HepG2 (cell line): ENCODE measurements around the gene TRMT1. TPM values are rescaled to one million over a fixed set of nuclear protein-coding genes. Genes with fewer than 3 reads are reported as not detected.
A peak's percentile ranks its signal among the peaks of the same experiment; 100 is the strongest.

ENCODE experiments used
- CBX5 ChIP-seq: sonication (generic); formaldehyde crosslinking; IDR thresholded peaks from 2 replicates; pipeline ENCODE4 v1.4.0; 2020; ENCODE audit warnings: missing genetic modification reagents, borderline replicate concordance
- CEBPG ChIP-seq: IDR thresholded peaks from 2 replicates; pipeline ENCODE4 v1.6.1; 2016
- CEBPZ ChIP-seq: IDR thresholded peaks from 2 replicates; pipeline ENCODE4 v1.6.1; 2012; ENCODE audit warnings: low read length, improper control_type of control experiment
- FOXK1 ChIP-seq: sonication (generic); formaldehyde crosslinking; IDR thresholded peaks from 2 replicates; pipeline ENCODE4 v1.4.0; 2020; ENCODE audit warnings: low read depth, missing genetic modification reagents, borderline replicate concordance
- ISX ChIP-seq: sonication (generic); formaldehyde crosslinking; conservative IDR thresholded peaks from 2 replicates; pipeline ENCODE4 v1.5.0; 2020; ENCODE audit warnings: missing genetic modification reagents
- MXI1 ChIP-seq: IDR thresholded peaks from 3 replicates; pipeline ENCODE4 v1.6.1; 2012; ENCODE audit warnings: low read depth, low read length, inconsistent platforms, borderline replicate concordance
- POLR2AphosphoS2 ChIP-seq: IDR thresholded peaks from 2 replicates; pipeline ENCODE4 v1.6.1; 2011; ENCODE audit warnings: low read depth, low read length, improper control_type of control experiment
- SMC3 ChIP-seq: IDR thresholded peaks from 2 replicates; pipeline ENCODE4 v1.6.1; 2011; ENCODE audit warnings: low read length, improper control_type of control experiment
- ZBTB10 ChIP-seq: sonication (generic); formaldehyde crosslinking; IDR thresholded peaks from 2 replicates; pipeline ENCODE4 v1.4.0; 2020; ENCODE audit warnings: missing genetic modification reagents, borderline replicate concordance
- ZBTB14 ChIP-seq: sonication (generic); formaldehyde crosslinking; IDR thresholded peaks from 2 replicates; pipeline ENCODE4 v1.4.0; 2020; ENCODE audit warnings: missing genetic modification reagents
- ZBTB49 ChIP-seq: sonication (generic); formaldehyde crosslinking; IDR thresholded peaks from 2 replicates; pipeline ENCODE4 v1.4.0; 2020; ENCODE audit warnings: missing genetic modification reagents, borderline replicate concordance
- ZNF121 ChIP-seq: sonication (generic); formaldehyde crosslinking; IDR thresholded peaks from 2 replicates; pipeline ENCODE4 v1.5.0; 2020; ENCODE audit warnings: mild to moderate bottlenecking, missing genetic modification reagents
- ZNF414 ChIP-seq: sonication (generic); formaldehyde crosslinking; IDR thresholded peaks from 2 replicates; pipeline ENCODE4 v1.5.0; 2020; ENCODE audit warnings: missing genetic modification reagents
- ZNF441 ChIP-seq: sonication (generic); formaldehyde crosslinking; IDR thresholded peaks from 2 replicates; pipeline ENCODE4 v1.7.0; 2021; ENCODE audit warnings: missing genetic modification reagents, borderline replicate concordance
- ZNF451 ChIP-seq: sonication (generic); formaldehyde crosslinking; IDR thresholded peaks from 2 replicates; pipeline ENCODE4 v1.5.0; 2020; ENCODE audit warnings: mild to moderate bottlenecking, missing genetic modification reagents
- ZNF558 ChIP-seq: sonication (generic); formaldehyde crosslinking; IDR thresholded peaks from 2 replicates; pipeline ENCODE4 v1.9.0; 2022; ENCODE audit warnings: mild to moderate bottlenecking, missing genetic modification reagents, borderline replicate concordance
- ZNF629 ChIP-seq: sonication (generic); formaldehyde crosslinking; conservative IDR thresholded peaks from 2 replicates; pipeline ENCODE4 v1.5.0; 2020; ENCODE audit warnings: missing genetic modification reagents
- ZNF761 ChIP-seq: sonication (generic); formaldehyde crosslinking; conservative IDR thresholded peaks from 2 replicates; pipeline ENCODE4 v1.4.0; 2020; ENCODE audit warnings: mild to moderate bottlenecking, missing genetic modification reagents
- ZSCAN20 ChIP-seq: sonication (generic); formaldehyde crosslinking; IDR thresholded peaks from 2 replicates; pipeline ENCODE4 v1.4.0; 2020; ENCODE audit warnings: missing genetic modification reagents, mild to moderate bottlenecking, borderline replicate concordance
- polyA plus RNA-seq, 8 experiments: library from polyadenylated mRNA; depleted of rRNA in 3 of 8; stranded (reverse) in 7 of 8; unstranded in 1 of 8; fragments of >200 nt; fragmentation: Illumina TruSeq in 4 of 8; extraction: Trizol in 4 of 8; gene quantifications; 2 replicates each; pipeline versions ENCODE4 v1.2.1 to v1.2.3, GENCODE V29; 2011 to 2016; ENCODE audit warnings: low read depth in 4 of 8, missing spikeins in 1 of 8, mixed read lengths in 1 of 8; ENCODE audit not compliant: insufficient read depth in 1 of 8
- total RNA-seq, 5 experiments: library from RNA; depleted of rRNA; stranded (reverse); fragments of >200 nt; fragmentation: Illumina TruSeq; extraction: Trizol; gene quantifications; 2 replicates each; pipeline ENCODE4 v1.2.3, GENCODE V29; 2016; ENCODE audit warnings: low read depth in 1 of 5

Gene TRMT1
- total and polyA plus RNA-seq, 2 of the 13 experiments (the other 11 are each of a cell fraction or from before 2014, with no cell fraction given), result 35.5 to 44.1 TPM

GRCh38 chr19:13155472-13156359, 39.2 kb upstream of the TRMT1 start (continued):
- TF ChIP-seq ZNF121 (CRISPR knock-in tag), result no peak
- TF ChIP-seq ZNF451 (CRISPR knock-in tag), result no peak
- TF ChIP-seq ZBTB49 (CRISPR knock-in tag), result no peak
- TF ChIP-seq ZNF414 (CRISPR knock-in tag), result no peak
- no peak for TF ChIP-seq ISX (CRISPR knock-in tag)
- no peak for TF ChIP-seq CEBPG (CRISPR knock-in tag)
- no peak for TF ChIP-seq POLR2AphosphoS2
- no peak for TF ChIP-seq CEBPZ
- TF ChIP-seq ZNF761 (CRISPR knock-in tag), result no peak
- no peak for TF ChIP-seq SMC3
- no peak for TF ChIP-seq ZBTB10 (CRISPR knock-in tag)
- TF ChIP-seq ZSCAN20 (CRISPR knock-in tag), result no peak
- TF ChIP-seq ZNF558 (CRISPR knock-in tag), result no peak
- peak; percentile 27; the same call in 1 of the 3 replicates for TF ChIP-seq MXI1
- peak; percentile 48; the same call in 1 of the 2 replicates for TF ChIP-seq ZNF441 (CRISPR knock-in tag)
- TF ChIP-seq CBX5, result no peak
- no peak for TF ChIP-seq ZBTB14 (CRISPR knock-in tag)
- TF ChIP-seq ZNF629, result no peak
- no peak for TF ChIP-seq FOXK1 (CRISPR knock-in tag)
